ENCODE results near the gene STK39. TPM values are rescaled to one million over a fixed set of nuclear protein-coding genes. Genes with fewer than 3 reads are reported as not detected.
"Not testable (repeated sequence)": the region's sequence is repeated elsewhere in the genome, so short reads cannot be mapped to it uniquely, and the experiment has no call there.

STK39 gene
- total and polyA plus RNA-seq, 11 donors, result 13.1 to 40.1 (median 21.5) TPM

- WGBS, 4 donors, result 89 to 91% (median 90%) methylated on average over 4 of the region's 4 CpGs
- no peak for ATAC-seq
These were observed 120.0 kb downstream of the STK39 start for GRCh38 chr2:168127371-168127770.

GRCh38 chr2:168122210-168122609 lies 125.2 kb downstream of the STK39 start:
- not testable (repeated sequence) for H3K27me3 ChIP-seq, H3K9me3 ChIP-seq, ATAC-seq, H3K4me3 ChIP-seq, DNase-seq, H3K27ac ChIP-seq
- Histone ChIP-seq H3K36me3 (peaks cover 0 to 41% (median 28%) of the 10 kb centered on the region in 9 donors), H3K4me1 (peaks cover 0 to 14% (median 7%) of the 10 kb centered on the region in 12 donors)
- WGBS, 4 donors, result 93 to 100% (median 100%) methylated on average over 1 of the region's 1 CpG
- intact Hi-C loops (cut with DNase I), result loop anchor here in 3 of 10 donors (10.0 kb wide), 3 partner anchors 803 to 1587 kb away; no protein-coding TSS in a partner anchor

More at GRCh38 chr2:168127371-168127770, 120.0 kb downstream of the STK39 start:
- DNase-seq, result no peak
- TF ChIP-seq CTCF (IDR thresholded peaks at IDR 0.05), result no peak
- TF ChIP-seq POLR2A (IDR thresholded peaks at IDR 0.05), result no peak
- intact Hi-C loops (cut with DNase I), result loop anchor here in 3 of 10 donors (10.0 kb wide), 3 partner anchors 797 to 1593 kb away; no protein-coding TSS in a partner anchor
- no peak overlapping the region for H3K27ac ChIP-seq
- H3K36me3 ChIP-seq, result peaks cover 0 to 40% (median 28%) of the 10 kb centered on the region in 9 donors
- H3K27me3 ChIP-seq, result no peaks in the 10 kb centered on the region
- H3K4me1 ChIP-seq, result peaks cover 0 to 30% (median 13%) of the 10 kb centered on the region in 12 donors
- H3K9me3 ChIP-seq, result no peaks in the 10 kb centered on the region
- no peak overlapping the region for H3K4me3 ChIP-seq

GRCh38 chr2:168120730-168121129 lies 126.7 kb downstream of the STK39 start:
- WGBS, 4 donors, result 69 to 78% (median 73%) methylated on average over 3 of the region's 3 CpGs

GRCh38 chr2:168120310-168120709 lies 127.1 kb downstream of the STK39 start:
- Histone ChIP-seq H3K27me3 (no peaks in the 10 kb centered on the region), H3K9me3 (no peaks in the 10 kb centered on the region), H3K4me1 (peaks cover 0 to 14% (median 7%) of the 10 kb centered on the region in 12 donors), H3K4me3 (no peak overlapping the region), H3K27ac (no peak overlapping the region), H3K36me3 (peaks cover 0 to 28% (median 18%) of the 10 kb centered on the region in 9 donors)
- no peak for DNase-seq
- intact Hi-C loops (cut with DNase I), result loop anchor here in 3 of 10 donors (10.0 kb wide), 3 partner anchors 804 to 1586 kb away; no protein-coding TSS in a partner anchor
- TF ChIP-seq POLR2A (IDR thresholded peaks at IDR 0.05) (no peak), CTCF (IDR thresholded peaks at IDR 0.05) (no peak)
- 93 to 95% (median 93%) methylated on average over 4 of the region's 4 CpGs for WGBS, 4 donors
- no peak for ATAC-seq

More at GRCh38 chr2:168120730-168121129, 126.7 kb downstream of the STK39 start:
- Histone ChIP-seq H3K27ac (no peak overlapping the region), H3K36me3 (peaks cover 0 to 32% (median 18%) of the 10 kb centered on the region in 9 donors), H3K9me3 (no peaks in the 10 kb centered on the region), H3K27me3 (no peaks in the 10 kb centered on the region), H3K4me3 (no peak overlapping the region), H3K4me1 (peaks cover 0 to 14% (median 7%) of the 10 kb centered on the region in 12 donors)
- TF ChIP-seq CTCF (IDR thresholded peaks at IDR 0.05) (no peak), POLR2A (IDR thresholded peaks at IDR 0.05) (no peak)
- ATAC-seq, result peak in 1 of 4 donors; percentile 49
- intact Hi-C loops (cut with DNase I), result loop anchor here in 3 of 10 donors (10.0 kb wide), 3 partner anchors 804 to 1586 kb away; no protein-coding TSS in a partner anchor
- no peak for DNase-seq

All from heart left ventricle (tissue), 16 donors.